ENCODE data around the gene MYEF2. TPM values are rescaled to one million over a fixed set of nuclear protein-coding genes. Genes with fewer than 3 reads are reported as not detected.

The MYEF2 gene
- total RNA-seq, 1 donor from 2014 or later, result 126 TPM

DNA sequence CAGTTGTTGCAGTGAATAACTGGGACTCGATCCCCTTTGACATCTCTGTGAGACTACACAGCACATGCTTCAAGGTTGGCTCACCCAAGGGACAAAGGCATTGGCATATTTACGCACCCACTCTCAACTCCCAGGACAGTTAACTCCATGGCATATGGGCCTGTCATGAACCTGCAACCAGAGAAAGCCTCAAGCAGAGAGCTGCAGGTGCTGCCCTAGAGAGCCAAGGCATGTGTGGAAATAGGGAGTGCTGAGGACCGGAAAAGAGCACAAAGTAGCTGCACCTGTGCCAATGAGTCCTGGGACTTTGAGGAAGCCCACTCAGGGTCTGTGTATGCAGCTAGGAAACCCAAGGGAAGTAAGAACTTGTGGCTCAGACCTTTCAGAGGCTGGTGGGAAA lies 90.3 kb downstream of the MYEF2 start:
- Mint-ChIP-seq H3K36me3 (ENCODE audit: insufficient read depth) (no peaks in the 10 kb centered on the region), H3K4me3 (ENCODE audit: low read depth) (no peak overlapping the region), H3K9me3 (ENCODE audit: low read depth) (peaks cover 3% of the 10 kb centered on the region), H3K27ac (no peak overlapping the region), H3K4me1 (ENCODE audit: low read depth) (no peaks in the 10 kb centered on the region), H3K27me3 (peaks cover 7% of the 10 kb centered on the region)
- DNase-seq (ENCODE audit: low spot score, unreplicated experiment), result no peak
- TF ChIP-seq, protein P1, sequence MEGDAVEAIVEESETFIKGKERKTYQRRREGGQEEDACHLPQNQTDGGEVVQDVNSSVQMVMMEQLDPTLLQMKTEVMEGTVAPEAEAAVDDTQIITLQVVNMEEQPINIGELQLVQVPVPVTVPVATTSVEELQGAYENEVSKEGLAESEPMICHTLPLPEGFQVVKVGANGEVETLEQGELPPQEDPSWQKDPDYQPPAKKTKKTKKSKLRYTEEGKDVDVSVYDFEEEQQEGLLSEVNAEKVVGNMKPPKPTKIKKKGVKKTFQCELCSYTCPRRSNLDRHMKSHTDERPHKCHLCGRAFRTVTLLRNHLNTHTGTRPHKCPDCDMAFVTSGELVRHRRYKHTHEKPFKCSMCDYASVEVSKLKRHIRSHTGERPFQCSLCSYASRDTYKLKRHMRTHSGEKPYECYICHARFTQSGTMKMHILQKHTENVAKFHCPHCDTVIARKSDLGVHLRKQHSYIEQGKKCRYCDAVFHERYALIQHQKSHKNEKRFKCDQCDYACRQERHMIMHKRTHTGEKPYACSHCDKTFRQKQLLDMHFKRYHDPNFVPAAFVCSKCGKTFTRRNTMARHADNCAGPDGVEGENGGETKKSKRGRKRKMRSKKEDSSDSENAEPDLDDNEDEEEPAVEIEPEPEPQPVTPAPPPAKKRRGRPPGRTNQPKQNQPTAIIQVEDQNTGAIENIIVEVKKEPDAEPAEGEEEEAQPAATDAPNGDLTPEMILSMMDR (IDR thresholded peaks at IDR 0.05; ENCODE audit: unreplicated experiment), result no peak

DNA sequence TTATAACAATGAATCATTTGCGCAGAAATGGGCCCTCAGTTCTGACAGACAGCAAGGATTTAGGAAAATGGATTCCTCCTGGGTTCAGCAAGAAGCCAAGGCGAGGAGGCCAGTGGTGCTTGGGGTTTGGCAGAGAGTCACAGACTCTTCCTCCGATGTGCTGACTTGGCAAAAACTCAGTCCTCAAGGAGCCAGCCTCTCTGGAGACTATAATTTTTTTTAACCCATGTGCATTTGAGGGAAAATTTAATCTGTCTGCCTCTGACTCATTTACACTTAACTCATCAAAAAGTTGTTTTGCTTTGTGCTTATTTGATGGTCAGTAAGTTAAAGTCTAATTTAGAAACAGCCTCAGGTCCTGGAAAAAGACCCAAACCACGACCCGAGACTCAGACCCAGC lies 91.5 kb downstream of the MYEF2 start:
- TF ChIP-seq, protein P1 (IDR thresholded peaks at IDR 0.05; ENCODE audit: unreplicated experiment), result no peak
- Mint-ChIP-seq H3K36me3 (ENCODE audit: insufficient read depth) (no peaks in the 10 kb centered on the region), H3K9me3 (ENCODE audit: low read depth) (peaks cover 3% of the 10 kb centered on the region), H3K27me3 (peaks cover 7% of the 10 kb centered on the region), H3K4me1 (ENCODE audit: low read depth) (no peaks in the 10 kb centered on the region), H3K4me3 (ENCODE audit: low read depth) (no peak overlapping the region), H3K27ac (no peak overlapping the region)
- no peak for DNase-seq (ENCODE audit: low spot score, unreplicated experiment)

DNA sequence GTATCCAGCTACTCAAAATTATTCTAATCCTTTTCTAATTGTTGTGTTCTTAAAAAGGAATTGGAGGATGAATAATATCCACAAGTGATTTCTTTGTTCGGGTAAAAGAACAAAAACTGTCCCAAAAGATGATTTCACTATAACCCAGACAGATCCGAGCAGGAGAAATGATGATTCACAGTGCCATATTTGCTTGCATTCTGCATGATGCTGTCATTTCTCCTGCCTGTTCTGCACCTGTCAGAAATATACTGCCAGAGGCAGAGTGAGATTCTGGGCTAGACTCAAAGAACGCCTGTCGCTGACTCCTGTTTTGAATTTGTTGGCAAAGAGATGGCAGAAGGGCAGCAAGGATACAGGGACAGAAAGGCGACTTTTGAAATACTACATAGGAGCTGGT lies 92.0 kb downstream of the MYEF2 start:
- no peak for DNase-seq (ENCODE audit: low spot score, unreplicated experiment)
- Mint-ChIP-seq H3K4me1 (ENCODE audit: low read depth) (no peaks in the 10 kb centered on the region), H3K36me3 (ENCODE audit: insufficient read depth) (no peaks in the 10 kb centered on the region), H3K27ac (no peak overlapping the region), H3K4me3 (ENCODE audit: low read depth) (no peak overlapping the region), H3K27me3 (peaks cover 7% of the 10 kb centered on the region), H3K9me3 (ENCODE audit: low read depth) (peaks cover 3% of the 10 kb centered on the region)
- TF ChIP-seq, protein P1 (IDR thresholded peaks at IDR 0.05; ENCODE audit: unreplicated experiment), result no peak

DNA sequence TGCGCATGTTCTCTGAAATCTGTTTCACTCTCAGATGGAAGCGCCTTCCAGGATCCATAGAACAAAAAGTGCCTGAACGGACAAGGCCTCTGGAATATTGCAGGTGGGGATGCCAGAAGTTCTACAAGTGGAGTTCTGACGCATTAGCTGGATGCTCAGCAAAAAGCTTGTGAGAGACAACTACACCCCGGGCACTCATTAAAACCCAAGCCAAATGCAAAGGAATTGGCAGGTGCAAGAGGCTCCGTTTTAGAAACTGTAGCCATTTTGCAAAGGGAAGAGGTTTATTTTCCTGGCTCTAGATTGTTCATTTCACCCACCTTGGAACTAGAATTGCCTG lies 92.5 kb downstream of the MYEF2 start:
- DNase-seq (ENCODE audit: low spot score, unreplicated experiment), result no peak
- Mint-ChIP-seq H3K4me3 (ENCODE audit: low read depth) (no peak overlapping the region), H3K36me3 (ENCODE audit: insufficient read depth) (no peaks in the 10 kb centered on the region), H3K9me3 (ENCODE audit: low read depth) (peaks cover 3% of the 10 kb centered on the region), H3K27me3 (peaks cover 7% of the 10 kb centered on the region), H3K4me1 (ENCODE audit: low read depth) (no peaks in the 10 kb centered on the region), H3K27ac (no peak overlapping the region)
- TF ChIP-seq, protein P1 (IDR thresholded peaks at IDR 0.05; ENCODE audit: unreplicated experiment), result no peak

DNA sequence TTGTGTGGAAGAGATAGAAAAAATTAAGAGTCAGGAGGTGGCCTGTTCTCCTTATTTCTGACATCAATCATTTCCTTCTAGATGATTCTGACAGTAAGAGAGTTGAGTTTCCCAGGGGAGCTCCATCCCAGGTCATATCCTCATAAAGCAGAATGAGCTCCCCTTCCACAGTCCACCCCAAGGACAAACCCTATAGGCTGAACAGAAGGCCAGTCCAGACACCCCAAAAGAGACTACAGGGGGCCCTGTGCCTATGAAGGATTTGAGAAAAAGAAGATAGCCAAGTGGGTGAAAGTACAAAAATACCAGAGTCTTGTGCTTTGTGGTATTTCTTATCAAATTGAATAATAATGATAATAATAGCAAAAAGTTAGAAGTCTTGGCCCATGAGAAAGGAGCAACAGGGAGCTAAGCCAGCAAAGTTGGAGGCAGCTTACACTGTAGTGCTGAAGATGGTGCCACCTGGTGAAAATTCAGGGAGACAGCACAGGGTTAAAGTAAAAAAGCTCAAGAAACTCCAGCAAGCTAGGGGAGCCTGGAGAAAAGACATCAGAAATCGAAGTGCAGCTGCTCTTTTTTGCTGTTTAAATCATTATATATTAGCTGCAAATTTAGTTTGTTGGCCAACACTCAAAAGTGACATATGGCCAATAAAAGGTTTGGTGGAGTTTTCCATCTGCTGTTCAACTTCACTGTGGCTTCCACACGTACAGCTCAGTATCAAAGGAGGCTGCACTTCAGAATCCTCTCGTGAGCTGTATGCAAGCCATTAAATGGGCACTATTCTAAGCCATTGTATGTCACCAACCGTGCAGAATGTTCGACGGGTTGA lies 93.1 kb downstream of the MYEF2 start:
- no peak for DNase-seq (ENCODE audit: low spot score, unreplicated experiment)
- H3K27me3 Mint-ChIP-seq, result peaks cover 3% of the 10 kb centered on the region
- no peak overlapping the region for H3K27ac Mint-ChIP-seq
- no peaks in the 10 kb centered on the region for H3K4me1 Mint-ChIP-seq (ENCODE audit: low read depth)
- H3K36me3 Mint-ChIP-seq (ENCODE audit: insufficient read depth), result no peaks in the 10 kb centered on the region
- no peak overlapping the region for H3K4me3 Mint-ChIP-seq (ENCODE audit: low read depth)
- TF ChIP-seq, protein P1 (IDR thresholded peaks at IDR 0.05; ENCODE audit: unreplicated experiment), result peak; percentile 64
- peaks cover 3% of the 10 kb centered on the region for H3K9me3 Mint-ChIP-seq (ENCODE audit: low read depth)

Other genes starting within 250 kb of the MYEF2 start
- gene SLC24A5, start 57.3 kb downstream of the MYEF2 start, total RNA-seq, result not detected in 2 replicates
- gene CTXN2, start 13.4 kb upstream of the MYEF2 start, total RNA-seq, result 0.16 and 0.38 TPM in 2 replicates
- 0.16 TPM in 1 of 2 replicates, not detected in the other for gene SLC12A1, start 28.0 kb upstream of the MYEF2 start, total RNA-seq
- 72.8 and 77.1 TPM in 2 replicates for gene DUT, start 153.1 kb upstream of the MYEF2 start, total RNA-seq

Measured in progenitor cell of endocrine pancreas (in vitro differentiated cells).